SK-N-SH treated with all-trans-retinoic acid at 6 μM for 48 hours (cell line): ENCODE measurements around the gene TRIM7.
"Not testable (repeated sequence)": the region's sequence is repeated elsewhere in the genome, so short reads cannot be mapped to it uniquely, and the experiment has no call there.

ENCODE experiments used
- ATAC-seq: fragments of 200-7000 bp; cut with Tn5 transposase; 3 replicates; pipeline ENCODE4 v1.9.1; 2020; ENCODE audit warnings: mild to moderate bottlenecking, moderate library complexity
- CREB5 ChIP-seq: fragments of 250-450 bp; sonication (Bioruptor Pico); IDR thresholded peaks from 2 replicates; pipeline ENCODE4 v1.5.1; 2020; ENCODE audit warnings: low read depth, mild to moderate bottlenecking, moderate library complexity
- CSDC2 ChIP-seq: fragments of 250-450 bp; sonication (Bioruptor Pico); IDR thresholded peaks from 2 replicates; pipeline ENCODE4 v1.5.0; 2020; ENCODE audit warnings: mild to moderate bottlenecking, moderate library complexity
- ESRRG ChIP-seq: fragments of 250-450 bp; sonication (Bioruptor Pico); IDR thresholded peaks from 2 replicates; pipeline ENCODE4 v1.6.1; 2021; ENCODE audit warnings: mild to moderate bottlenecking
- GLIS3 ChIP-seq: fragments of 250-450 bp; sonication (Bioruptor Pico); IDR thresholded peaks from 2 replicates; pipeline ENCODE4 v1.5.0; 2020; ENCODE audit warnings: mild to moderate bottlenecking, moderate library complexity
- OSR1 ChIP-seq: fragments of 250-450 bp; sonication (Bioruptor Pico); IDR thresholded peaks from 2 replicates; pipeline ENCODE4 v1.8.0; 2022; ENCODE audit warnings: moderate library complexity, mild to moderate bottlenecking, inconsistent platforms
- PPARA ChIP-seq: fragments of 250-450 bp; sonication (Bioruptor Pico); IDR thresholded peaks from 2 replicates; pipeline ENCODE4 v1.5.0; 2020; ENCODE audit warnings: mild to moderate bottlenecking, borderline replicate concordance
- RARB ChIP-seq: fragments of 250-450 bp; sonication (Bioruptor Pico); IDR thresholded peaks from 2 replicates; pipeline ENCODE4 v1.8.0; 2021; ENCODE audit warnings: mild to moderate bottlenecking, moderate library complexity
- SNAI2 ChIP-seq: fragments of 250-450 bp; sonication (Bioruptor Pico); IDR thresholded peaks from 2 replicates; pipeline ENCODE4 v1.5.0; 2020; ENCODE audit warnings: mild to moderate bottlenecking, moderate library complexity
- TOX ChIP-seq: fragments of 250-450 bp; sonication (Bioruptor Pico); IDR thresholded peaks from 2 replicates; pipeline ENCODE4 v1.8.0; 2021; ENCODE audit warnings: mild to moderate bottlenecking, moderate library complexity, borderline replicate concordance
- TSHZ2 ChIP-seq: fragments of 250-450 bp; sonication (Bioruptor Pico); IDR thresholded peaks from 2 replicates; pipeline ENCODE4 v1.5.0; 2020; ENCODE audit warnings: mild to moderate bottlenecking, moderate library complexity
- ZC3H10 ChIP-seq: fragments of 250-450 bp; sonication (Bioruptor Pico); IDR thresholded peaks from 2 replicates; pipeline ENCODE4 v1.5.1; 2021; ENCODE audit warnings: mild to moderate bottlenecking, moderate library complexity
- ZFP3 ChIP-seq: fragments of 250-450 bp; sonication (Bioruptor Pico); IDR thresholded peaks from 2 replicates; pipeline ENCODE4 v1.5.0; 2020; ENCODE audit warnings: mild to moderate bottlenecking, moderate library complexity
- ZNF565 ChIP-seq: fragments of 450-650 bp; formaldehyde crosslinking; conservative IDR thresholded peaks from 2 replicates; pipeline ENCODE4 v1.5.0; 2020; ENCODE audit warnings: low read depth, mild to moderate bottlenecking, moderate library complexity
- ZNF70 ChIP-seq: fragments of 450-650 bp; formaldehyde crosslinking; IDR thresholded peaks from 2 replicates; pipeline ENCODE4 v1.5.0; 2020; ENCODE audit warnings: mild to moderate bottlenecking, moderate library complexity
- ZNF8 ChIP-seq: fragments of 450-650 bp; formaldehyde crosslinking; IDR thresholded peaks from 2 replicates; pipeline ENCODE4 v1.5.0; 2020; ENCODE audit warnings: mild to moderate bottlenecking, moderate library complexity
- TF ChIP-seq, protein P1 (sequence below): fragments of 250-450 bp; sonication (Bioruptor Pico); IDR thresholded peaks from 2 replicates; pipeline ENCODE4 v1.5.1; 2021; ENCODE audit warnings: mild to moderate bottlenecking, moderate library complexity
- TF ChIP-seq, protein P2 (sequence below): fragments of 250-450 bp; sonication (Bioruptor Pico); IDR thresholded peaks from 2 replicates; pipeline ENCODE4 v1.8.0; 2021; ENCODE audit warnings: low read depth, mild to moderate bottlenecking, moderate library complexity, borderline replicate concordance

The TRIM7 gene

GRCh38 chr5:181185560-181185959 is 19.4 kb downstream of the TRIM7 start (continued):
- TF ChIP-seq, protein P1, sequence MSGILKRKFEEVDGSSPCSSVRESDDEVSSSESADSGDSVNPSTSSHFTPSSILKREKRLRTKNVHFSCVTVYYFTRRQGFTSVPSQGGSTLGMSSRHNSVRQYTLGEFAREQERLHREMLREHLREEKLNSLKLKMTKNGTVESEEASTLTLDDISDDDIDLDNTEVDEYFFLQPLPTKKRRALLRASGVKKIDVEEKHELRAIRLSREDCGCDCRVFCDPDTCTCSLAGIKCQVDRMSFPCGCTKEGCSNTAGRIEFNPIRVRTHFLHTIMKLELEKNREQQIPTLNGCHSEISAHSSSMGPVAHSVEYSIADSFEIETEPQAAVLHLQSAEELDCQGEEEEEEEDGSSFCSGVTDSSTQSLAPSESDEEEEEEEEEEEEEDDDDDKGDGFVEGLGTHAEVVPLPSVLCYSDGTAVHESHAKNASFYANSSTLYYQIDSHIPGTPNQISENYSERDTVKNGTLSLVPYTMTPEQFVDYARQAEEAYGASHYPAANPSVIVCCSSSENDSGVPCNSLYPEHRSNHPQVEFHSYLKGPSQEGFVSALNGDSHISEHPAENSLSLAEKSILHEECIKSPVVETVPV (CRISPR knock-in tag) = no peak
- TF ChIP-seq GLIS3 (CRISPR knock-in tag) (no peak), CREB5 (CRISPR knock-in tag) (no peak)

DNA sequence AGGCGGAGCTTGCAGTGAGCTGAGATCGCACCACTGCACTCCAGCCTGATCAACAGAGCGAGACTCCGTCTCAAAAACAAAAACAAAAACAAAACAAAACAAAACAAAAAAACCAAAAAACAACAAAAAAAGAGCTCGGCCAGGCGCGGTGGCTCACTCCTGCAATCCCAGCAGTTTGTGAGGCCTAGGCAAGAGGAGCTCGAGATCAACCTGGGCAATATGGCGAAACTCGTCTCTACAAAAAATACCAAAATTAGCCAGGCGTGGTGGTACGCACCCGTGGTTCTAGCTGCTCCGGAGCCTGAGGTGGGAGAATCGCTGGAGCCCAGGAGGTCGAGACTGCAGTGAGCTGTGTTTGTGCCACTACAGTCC is 20.2 kb downstream of the TRIM7 start:
- TF ChIP-seq ZNF565 (CRISPR knock-in tag) (no peak), CSDC2 (no peak), ZNF8 (CRISPR knock-in tag) (no peak)
- TF ChIP-seq, all 23 proteins: peak for 0
- no peak for ATAC-seq

- TF ChIP-seq ZC3H10 (CRISPR knock-in tag) (no peak), SNAI2 (CRISPR knock-in tag) (no peak), CSDC2 (no peak), PPARA (CRISPR knock-in tag) (no peak), TOX (no peak)
- TF ChIP-seq, protein P1 (CRISPR knock-in tag) = no peak
- ATAC-seq = no peak
Observed at GRCh38 chr5:181182651-181183050, 22.3 kb downstream of the TRIM7 start.

GRCh38 chr5:181181650-181182565 is 23.1 kb downstream of the TRIM7 start:
- TF ChIP-seq OSR1 (CRISPR knock-in tag) (no peak), ESRRG (CRISPR knock-in tag) (no peak), CREB5 (CRISPR knock-in tag) (no peak), TSHZ2 (CRISPR knock-in tag) (no peak), ZFP3 (CRISPR knock-in tag) (no peak), GLIS3 (CRISPR knock-in tag) (no peak), ZNF70 (CRISPR knock-in tag) (no peak), RARB (CRISPR knock-in tag) (no peak)
- TF ChIP-seq, protein P2, sequence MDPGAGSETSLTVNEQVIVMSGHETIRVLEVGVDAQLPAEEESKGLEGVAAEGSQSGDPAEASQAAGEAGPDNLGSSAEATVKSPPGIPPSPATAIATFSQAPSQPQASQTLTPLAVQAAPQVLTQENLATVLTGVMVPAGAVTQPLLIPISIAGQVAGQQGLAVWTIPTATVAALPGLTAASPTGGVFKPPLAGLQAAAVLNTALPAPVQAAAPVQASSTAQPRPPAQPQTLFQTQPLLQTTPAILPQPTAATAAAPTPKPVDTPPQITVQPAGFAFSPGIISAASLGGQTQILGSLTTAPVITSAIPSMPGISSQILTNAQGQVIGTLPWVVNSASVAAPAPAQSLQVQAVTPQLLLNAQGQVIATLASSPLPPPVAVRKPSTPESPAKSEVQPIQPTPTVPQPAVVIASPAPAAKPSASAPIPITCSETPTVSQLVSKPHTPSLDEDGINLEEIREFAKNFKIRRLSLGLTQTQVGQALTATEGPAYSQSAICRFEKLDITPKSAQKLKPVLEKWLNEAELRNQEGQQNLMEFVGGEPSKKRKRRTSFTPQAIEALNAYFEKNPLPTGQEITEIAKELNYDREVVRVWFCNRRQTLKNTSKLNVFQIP (CRISPR knock-in tag) = no peak
- ATAC-seq = peak; percentile 85

GRCh38 chr5:181177559-181177958 is 27.4 kb downstream of the TRIM7 start:
- not testable (repeated sequence) for ATAC-seq
